Measurements from ENCODE around the gene INSL6.
A peak's percentile ranks its signal among the peaks of the same experiment; 100 is the strongest.
"Not testable (repeated sequence)": the region's sequence is repeated elsewhere in the genome, so short reads cannot be mapped to it uniquely, and the experiment has no call there.

The INSL6 gene

GRCh38 chr9:5185220-5185840, at the start of gene INSL6:
Gene INSL6, minus strand, starts transcription at chr9:5185639. Its CDS starts 37 bp downstream, at chr9:5185602.
- no peak for DNase-seq

- no peak for DNase-seq
Measured at GRCh38 chr9:5231212-5231611, 45.8 kb upstream of the INSL6 start, which contains the start of gene INSL4. Gene INSL4, plus strand, starts transcription at chr9:5231419. Its CDS starts 105 bp downstream, at chr9:5231524.

GRCh38 chr9:5230554-5230953, 45.1 kb upstream of the INSL6 start:
- DNase-seq: no peak

- DNase-seq: no peak
Measured at GRCh38 chr9:5205071-5205470, 19.6 kb upstream of the INSL6 start.

- no peak for DNase-seq
Measured at GRCh38 chr9:5195463-5195862, 10.0 kb upstream of the INSL6 start.

- DNase-seq: no peak
Measured at GRCh38 chr9:5193345-5193744, 7.9 kb upstream of the INSL6 start.

- DNase-seq: no peak
Measured at GRCh38 chr9:5191985-5192384, 6.5 kb upstream of the INSL6 start.

GRCh38 chr9:5188060-5188984, 2.9 kb upstream of the INSL6 start:
- no peak for DNase-seq

- peak in 21 of 56 donors; percentile 1 to 58 (median 7) for DNase-seq
Measured at GRCh38 chr9:5186416-5187169, 1.2 kb upstream of the INSL6 start.

GRCh38 chr9:5184776-5185175, 663 bp downstream of the INSL6 start:
- DNase-seq: no peak

- not testable (repeated sequence) for DNase-seq
Measured at GRCh38 chr9:5180631-5181030, 4.8 kb downstream of the INSL6 start.

GRCh38 chr9:5178126-5178805, 7.2 kb downstream of the INSL6 start:
- DNase-seq: no peak

GRCh38 chr9:5146241-5146640, 39.2 kb downstream of the INSL6 start:
- DNase-seq: no peak

GRCh38 chr9:5144217-5144616, 41.2 kb downstream of the INSL6 start:
- no peak for DNase-seq

GRCh38 chr9:5140151-5140550, 45.3 kb downstream of the INSL6 start:
- no peak for DNase-seq

- no peak for DNase-seq
Measured at GRCh38 chr9:5122516-5122915, 62.9 kb downstream of the INSL6 start.

GRCh38 chr9:5122116-5122515, 63.3 kb downstream of the INSL6 start:
- no peak for DNase-seq

- DNase-seq: no peak
Measured at GRCh38 chr9:5113994-5114748, 71.3 kb downstream of the INSL6 start.

Data from amygdala (tissue), 56 donors.